OCI-LY1 (cell line): ENCODE measurements around the gene PIK3C2B.

Source experiments
- CTCF ChIP-seq: fragments of 200-600 bp; sonication (generic), shearing (Covaris generic); IDR thresholded peaks from 2 replicates; pipeline ENCODE4 v1.5.1; 2017; ENCODE audit warnings: mild to moderate bottlenecking, antibody characterized with exemption, low read length, moderate library complexity, mixed read lengths
- EZH2 ChIP-seq: fragments of 200-600 bp; sonication (generic), shearing (Covaris generic); IDR thresholded peaks from 2 replicates; pipeline ENCODE4 v1.8.0; 2017; ENCODE audit warnings: borderline replicate concordance, mixed run types, mild to moderate bottlenecking, antibody characterized with exemption, low read length, moderate library complexity, mixed read lengths

GRCh38 chr1:204480515-204480914 is 14.1 kb downstream of the PIK3C2B start:
- TF ChIP-seq CTCF (peak; percentile 39), EZH2 (no peak)
